22Rv1 (cell line): Measurements from ENCODE around the gene LONP1.

Experiments
- CTCF ChIP-seq: fragments of 450-650 bp; IDR thresholded peaks from 2 replicates; pipeline ENCODE4 v1.5.1; 2017; ENCODE audit warnings: mild to moderate bottlenecking
- ZFX ChIP-seq: fragments of 450-650 bp; IDR thresholded peaks from 2 replicates; pipeline ENCODE4 v1.6.1; 2017; ENCODE audit warnings: antibody characterized with exemption, borderline replicate concordance

- TF ChIP-seq CTCF (no peak), ZFX (no peak)
Observed at GRCh38 chr19:5669212-5669611, 50.7 kb downstream of the LONP1 start.
